H1 (cell line): Measurements from ENCODE around the gene CREBBP. TPM values are rescaled to one million over a fixed set of nuclear protein-coding genes. Genes with fewer than 3 reads are reported as not detected.

Experiments
- CTCF ChIA-PET: fragments of 300-600 bp; sonication (Branson Sonifier 250); formaldehyde crosslinking; loops from one replicate; lab custom pipeline; 2021; ENCODE audit not compliant: partially characterized antibody; lab: Charles Lee
- POLR2A ChIA-PET: fragments of 300-600 bp; sonication (Branson Sonifier 250); formaldehyde crosslinking; loops from one replicate; lab custom pipeline; 2021; ENCODE audit warnings: inconsistent platforms; ENCODE audit not compliant: partially characterized antibody; lab: Charles Lee
- DNase-seq, 2 experiments: peaks; one replicate each; pipeline versions ENCODE4 v3.0.0 to v3.0.0-alpha.2; 2010 to 2022; ENCODE audit warnings: low spot score in 2 of 2, low read depth in 1 of 2, mixed read lengths in 1 of 2
- FAIRE-seq: peaks from 2 replicates; lab custom pipeline; 2011; peaks lifted over from hg19 to GRCh38; lab: Jason Lieb, UNC
- H2AFZ ChIP-seq: 2 replicates; pipeline ENCODE4 v1.8.1; 2012; ENCODE audit warnings: low read length, inconsistent platforms
- H2AK5ac ChIP-seq: 2 replicates; pipeline ENCODE4 v1.6.1; 2013; ENCODE audit warnings: low read depth, low read length
- H2BK120ac ChIP-seq: replicated peaks from 2 replicates; pipeline ENCODE3; 2013; ENCODE audit warnings: low read depth, low read length, inconsistent platforms
- H2BK12ac ChIP-seq: 2 replicates; pipeline ENCODE4 v1.6.1; 2013; ENCODE audit warnings: low read depth, low read length
- H2BK15ac ChIP-seq: 2 replicates; pipeline ENCODE4 v1.6.1; 2013; ENCODE audit warnings: low read length
- H2BK20ac ChIP-seq: 2 replicates; pipeline ENCODE4 v1.6.1; 2013; ENCODE audit warnings: low read length
- H2BK5ac ChIP-seq: 2 replicates; pipeline ENCODE4 v1.6.1; 2013; ENCODE audit warnings: low read depth, low read length
- H3K14ac ChIP-seq: 2 replicates; pipeline ENCODE4 v1.6.1; 2013; ENCODE audit warnings: inconsistent platforms; ENCODE audit not compliant: insufficient read length
- H3K18ac ChIP-seq: 2 replicates; pipeline ENCODE4 v1.6.1; 2013; ENCODE audit warnings: low read length; ENCODE audit errors: extremely low read depth
- H3K23ac ChIP-seq: 2 replicates; pipeline ENCODE4 v1.6.1; 2013; ENCODE audit warnings: inconsistent platforms; ENCODE audit not compliant: insufficient read length
- H3K23me2 ChIP-seq: 2 replicates; pipeline ENCODE4 v1.6.1; 2013; ENCODE audit warnings: low read depth, low read length
- H3K27ac ChIP-seq: 2 replicates; pipeline ENCODE4 v1.6.1; 2011; ENCODE audit warnings: low read depth, low read length, inconsistent platforms
- H3K27me3 ChIP-seq, 4 experiments: replicated peaks in 1 of 4; 1 replicate in 1 of 4; 2 replicates in 3 of 4; pipeline versions ENCODE4 v1.6.1 to v1.8.1; 2011 to 2013; ENCODE audit warnings: low read length in 3 of 4, mild to moderate bottlenecking in 3 of 4, inconsistent platforms in 2 of 4, mixed read lengths in 2 of 4, moderate library complexity in 1 of 4; ENCODE audit not compliant: control insufficient read depth in 3 of 4, insufficient read depth in 3 of 4; ENCODE audit errors: extremely low read depth in 1 of 4
- H3K36me3 ChIP-seq, 4 experiments: 2 replicates each; pipeline versions ENCODE4 v1.6.1 to v1.8.1; 2011 to 2013; ENCODE audit warnings: mild to moderate bottlenecking in 4 of 4, low read length in 3 of 4, moderate library complexity in 2 of 4, control low read depth in 1 of 4, inconsistent platforms in 1 of 4; ENCODE audit not compliant: insufficient read depth in 4 of 4, control insufficient read depth in 2 of 4
- H3K4ac ChIP-seq: replicated peaks from 2 replicates; pipeline ENCODE3; 2013; ENCODE audit warnings: low read length, low read depth, mixed read lengths, inconsistent platforms; ENCODE audit not compliant: insufficient read length
- H3K4me1 ChIP-seq, 4 experiments: replicated peaks in 1 of 4; 1 replicate in 1 of 4; 2 replicates in 3 of 4; pipeline versions ENCODE4 v1.6.1 to v1.8.1; 2011 to 2013; ENCODE audit warnings: low read length in 3 of 4, inconsistent platforms in 2 of 4, mixed read lengths in 1 of 4; ENCODE audit not compliant: insufficient read depth in 4 of 4, control insufficient read depth in 3 of 4
- H3K4me2 ChIP-seq, 2 experiments: 2 replicates each; pipeline versions ENCODE4 v1.6.1 to v1.8.1; 2011 to 2013; ENCODE audit warnings: low read depth in 2 of 2, low read length in 2 of 2, control low read depth in 1 of 2, inconsistent platforms in 1 of 2, mild to moderate bottlenecking in 1 of 2; ENCODE audit not compliant: insufficient read depth in 1 of 2
- H3K4me3 ChIP-seq, 4 experiments: fragments of 200-600, 300-600 bp in 1 of 4; sonication (generic), shearing (Covaris generic), sonication (Bioruptor Twin) in 1 of 4; 2 replicates each; pipeline versions ENCODE4 v1.5.1 to v1.8.1; 2011 to 2016; ENCODE audit warnings: low read length in 4 of 4, low read depth in 3 of 4, control low read depth in 2 of 4, inconsistent platforms in 2 of 4, mild to moderate bottlenecking in 2 of 4, mixed read lengths in 1 of 4, moderate library complexity in 1 of 4; ENCODE audit not compliant: insufficient read depth in 2 of 4; ENCODE audit errors: extremely low read depth in 1 of 4
- H3K56ac ChIP-seq: replicated peaks from 2 replicates; pipeline ENCODE3; 2013; ENCODE audit warnings: low read depth, mild to moderate bottlenecking, mixed read lengths, low read length, inconsistent platforms; ENCODE audit not compliant: insufficient read length
- H3K79me1 ChIP-seq: 2 replicates; pipeline ENCODE4 v1.6.1; 2013; ENCODE audit warnings: low read depth, low read length, control low read depth
- H3K79me2 ChIP-seq, 2 experiments: 2 replicates each; pipeline versions ENCODE4 v1.6.1 to v1.8.1; 2012 to 2013; ENCODE audit warnings: low read length in 2 of 2, mild to moderate bottlenecking in 2 of 2, inconsistent platforms in 1 of 2; ENCODE audit not compliant: insufficient read depth in 2 of 2, control insufficient read depth in 1 of 2
- H3K9ac ChIP-seq, 4 experiments: replicated peaks in 1 of 4; 1 replicate in 1 of 4; 2 replicates in 3 of 4; pipeline versions ENCODE4 v1.6.1 to v1.8.1; 2011 to 2013; ENCODE audit warnings: low read depth in 3 of 4, low read length in 3 of 4, control low read depth in 2 of 4, mild to moderate bottlenecking in 2 of 4, moderate library complexity in 2 of 4, inconsistent platforms in 1 of 4; ENCODE audit errors: extremely low read depth in 1 of 4
- H3K9me3 ChIP-seq, 2 experiments: 2 replicates each; pipeline versions ENCODE4 v1.6.1 to v1.8.1; 2012 to 2013; ENCODE audit warnings: mild to moderate bottlenecking in 2 of 2, moderate library complexity in 2 of 2, control low read depth in 1 of 2, inconsistent platforms in 1 of 2, low read depth in 1 of 2, low read length in 1 of 2, mixed read lengths in 1 of 2; ENCODE audit not compliant: insufficient read depth in 2 of 2
- H4K20me1 ChIP-seq, 2 experiments: replicated peaks in 1 of 2; 2 replicates each; pipeline versions ENCODE3 to v1.8.1; 2011 to 2013; ENCODE audit warnings: inconsistent platforms in 2 of 2, low read length in 2 of 2, mild to moderate bottlenecking in 1 of 2; ENCODE audit not compliant: insufficient read depth in 2 of 2, control insufficient read depth in 1 of 2
- H4K5ac ChIP-seq: 2 replicates; pipeline ENCODE4 v1.6.1; 2013; ENCODE audit warnings: low read length, low read depth, mixed read lengths, inconsistent platforms; ENCODE audit not compliant: insufficient read length
- H4K8ac ChIP-seq: 2 replicates; pipeline ENCODE4 v1.8.0; 2013; ENCODE audit warnings: mild to moderate bottlenecking, moderate library complexity, low read length, inconsistent platforms; ENCODE audit not compliant: insufficient read depth; ENCODE audit errors: extremely low read depth
- H4K91ac ChIP-seq: replicated peaks from 2 replicates; pipeline ENCODE3; 2013; ENCODE audit warnings: low read length, mixed read lengths, inconsistent platforms; ENCODE audit not compliant: insufficient read length
- CBX5 ChIP-seq: fragments of 300-800, 300-1000 bp; sonication (generic); IDR thresholded peaks from 2 replicates; pipeline ENCODE4 v1.7.1; 2016; ENCODE audit warnings: antibody characterized with exemption, low read length, low read depth
- JUN ChIP-seq: IDR thresholded peaks from 2 replicates; pipeline ENCODE4 v1.6.1; 2011; ENCODE audit warnings: low read depth, mild to moderate bottlenecking, improper control_type of control experiment, low read length
- YY1 ChIP-seq: IDR thresholded peaks from 2 replicates; pipeline ENCODE4 v1.6.1; 2011; ENCODE audit warnings: low read depth, mild to moderate bottlenecking, low read length
- WGBS, 2 experiments: shearing (Covaris generic) in 1 of 2; methylation state at CpG; one replicate each; pipeline versions ENCODE4 v1.1.6 to v1.1.7; 2013 to 2015; ENCODE audit warnings: low lambda C conversion rate in 2 of 2, mixed read lengths in 2 of 2, inconsistent platforms in 1 of 2, low coverage in 1 of 2, missing lambda C conversion rate in 1 of 2; ENCODE audit not compliant: insufficient replicate concordance in 2 of 2, insufficient coverage in 1 of 2, insufficient read length in 1 of 2; ENCODE audit errors: extremely low coverage in 1 of 2, missing lambda C conversion rate in 1 of 2; 5-methylcytosine and 5-hydroxymethylcytosine counted together
- polyA plus RNA-seq, 7 experiments: library from polyadenylated mRNA; depleted of rRNA in 3 of 7; stranded (reverse) in 5 of 7; unstranded in 2 of 7; fragments of >200 nt in 5 of 7; fragments of 200-250 nt in 2 of 7; gene quantifications; 1 replicate in 5 of 7; 2 replicates in 1 of 7; 4 replicates in 1 of 7; pipeline versions ENCODE4 v1.2.1 to v1.2.3, GENCODE V29; 2011 to 2013; ENCODE audit warnings: missing spikeins in 2 of 7, mixed read lengths in 2 of 7
- total RNA-seq: library from RNA; stranded (reverse); fragmentation: NEBNext Ultra II Directional; extraction: Animal tissue kit (Norgen Biotek cat#: 25700); gene quantifications from 2 replicates; pipeline ENCODE4 v1.2.1, GENCODE V29; 2021
- TF ChIP-seq, protein P1 (sequence below): IDR thresholded peaks from 2 replicates; pipeline ENCODE4 v1.6.1; 2011; ENCODE audit warnings: low read depth, mild to moderate bottlenecking, low read length; ENCODE audit not compliant: insufficient read depth

CREBBP gene
- total and polyA plus RNA-seq, 2 of the 8 experiments (the other 6 are each of a cell fraction or from before 2014, with no cell fraction given), result 10.0 to 60.1 TPM

DNA sequence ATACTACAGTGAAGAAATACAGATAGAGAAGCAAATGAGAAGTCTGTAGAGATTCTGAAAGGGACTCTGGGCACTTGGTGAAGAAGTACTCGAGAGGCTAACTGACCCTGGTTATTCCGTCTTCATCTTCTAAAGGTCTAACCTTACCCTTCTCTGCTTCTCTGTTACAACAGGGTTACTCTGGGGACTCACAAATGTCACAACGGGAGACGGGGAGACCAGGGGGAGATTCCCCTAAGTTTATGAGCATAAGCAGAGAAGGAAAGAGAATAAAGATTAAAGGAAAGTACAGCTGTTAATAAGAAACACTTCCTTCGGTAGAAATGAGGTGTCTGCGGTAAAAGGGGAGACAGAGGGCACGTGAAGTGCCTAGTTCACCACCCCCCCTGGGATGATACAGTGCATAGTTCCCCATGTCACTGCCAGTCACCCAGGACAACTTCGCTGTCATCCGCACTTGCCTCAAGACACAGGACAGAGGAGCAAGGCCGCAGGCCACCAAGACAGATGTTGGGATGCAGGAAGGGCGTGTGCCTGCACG is 88.0 kb downstream of the CREBBP start:
- no peak for FAIRE-seq
- Histone ChIP-seq H3K9me3 (no peaks in the 10 kb centered on the region), H3K36me3 (peaks cover 6 to 22% (median 13%) of the 10 kb centered on the region in 4 experiments; a peak in 6 of 8 replicates), H3K27ac (no peak overlapping the region), H2BK15ac (no peak overlapping the region), H2AK5ac (no peak overlapping the region), H4K8ac (no peak overlapping the region), H3K4me3 (no peak overlapping the region), H3K56ac (no peak overlapping the region), H2BK5ac (no peak overlapping the region), H3K9ac (no peak overlapping the region; a peak in 1 of 7 replicates), H4K91ac (no peak overlapping the region), H3K79me1 (peaks cover 13% of the 10 kb centered on the region), H3K4ac (no peak overlapping the region), H4K20me1 (peaks cover 6 to 9% of the 10 kb centered on the region in 2 experiments), H2BK120ac (no peak overlapping the region), H3K4me1 (no peaks in the 10 kb centered on the region), H3K79me2 (peaks cover 0 to 51% of the 10 kb centered on the region in 2 experiments), H3K18ac (no peak overlapping the region), H2BK12ac (no peak overlapping the region), H3K27me3 (no peaks in the 10 kb centered on the region), H3K4me2 (no peak overlapping the region), H3K23ac (no peak overlapping the region), H3K14ac (no peak overlapping the region), H2AFZ (no peak overlapping the region), H2BK20ac (no peak overlapping the region), H3K23me2 (no peaks in the 10 kb centered on the region), H4K5ac (no peak overlapping the region)
- no peak for TF ChIP-seq YY1
- TF ChIP-seq CBX5, result no peak
- TF ChIP-seq, protein P1, sequence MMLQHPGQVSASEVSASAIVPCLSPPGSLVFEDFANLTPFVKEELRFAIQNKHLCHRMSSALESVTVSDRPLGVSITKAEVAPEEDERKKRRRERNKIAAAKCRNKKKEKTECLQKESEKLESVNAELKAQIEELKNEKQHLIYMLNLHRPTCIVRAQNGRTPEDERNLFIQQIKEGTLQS, result no peak
- no peak for TF ChIP-seq JUN
- DNase-seq, result no peak
- POLR2A ChIA-PET, result no interaction called here
- WGBS, 2 experiments, result 96% methylated on average over 12 of the region's 12 CpGs; no CpG with 5 or more reads in 1 of the 2 experiments
- CTCF ChIA-PET, result interaction anchor here (0.8 to 1.0 kb wide), 2 partner anchors 33 to 65 kb away, joined by 3 read pairs; no protein-coding TSS in a partner anchor
